Neuronal stem cell (in vitro differentiated cells): ENCODE data around the gene CTTNBP2.

Experiments used
- DNase-seq: peaks from one replicate; pipeline ENCODE4 v3.0.0-alpha.2; 2013; ENCODE audit warnings: low spot score
- H2AFZ ChIP-seq: one replicate; pipeline ENCODE4 v1.6.1; 2013; ENCODE audit warnings: mild to moderate bottlenecking, low read length, inconsistent platforms
- H2AK5ac ChIP-seq: 2 replicates; pipeline ENCODE4 v1.6.1; 2013; ENCODE audit warnings: low read depth, mild to moderate bottlenecking, inconsistent platforms, low read length, moderate library complexity, mixed read lengths
- H2BK120ac ChIP-seq: 2 replicates; pipeline ENCODE4 v1.6.1; 2013; ENCODE audit warnings: low read depth, mild to moderate bottlenecking, inconsistent platforms, low read length, moderate library complexity, mixed read lengths
- H2BK12ac ChIP-seq: one replicate; pipeline ENCODE4 v1.6.1; 2013; ENCODE audit warnings: low read length, inconsistent platforms
- H2BK15ac ChIP-seq: 2 replicates; pipeline ENCODE4 v1.6.1; 2013; ENCODE audit warnings: mild to moderate bottlenecking, low read length, inconsistent platforms, mixed read lengths
- H2BK5ac ChIP-seq: one replicate; pipeline ENCODE4 v1.6.1; 2013; ENCODE audit warnings: inconsistent platforms, mild to moderate bottlenecking, low read length, moderate library complexity
- H3K14ac ChIP-seq: one replicate; pipeline ENCODE4 v1.6.1; 2013; ENCODE audit warnings: low read length, inconsistent platforms
- H3K18ac ChIP-seq: 2 replicates; pipeline ENCODE4 v1.6.1; 2013; ENCODE audit warnings: low read length, inconsistent platforms
- H3K23ac ChIP-seq: 2 replicates; pipeline ENCODE4 v1.6.1; 2013; ENCODE audit warnings: low read depth, mild to moderate bottlenecking, mixed read lengths, low read length, inconsistent platforms; ENCODE audit not compliant: poor library complexity
- H3K27ac ChIP-seq: replicated peaks from 3 replicates; pipeline ENCODE4 v1.5.1; 2013; ENCODE audit warnings: low read length, inconsistent platforms
- H3K27me3 ChIP-seq, 3 experiments: 2 replicates each; pipeline ENCODE4 v1.6.1; 2013; ENCODE audit warnings: low read length in 3 of 3, mild to moderate bottlenecking in 2 of 3, inconsistent platforms in 1 of 3, low read depth in 1 of 3, mixed read lengths in 1 of 3, moderate library complexity in 1 of 3; ENCODE audit not compliant: control insufficient read depth in 3 of 3, insufficient read depth in 3 of 3
- H3K36me3 ChIP-seq, 2 donors: replicated peaks in 1 of 2; 2 replicates each; pipeline ENCODE4 v1.6.1; 2013; ENCODE audit warnings: low read length in 2 of 2; ENCODE audit not compliant: control insufficient read depth in 2 of 2, insufficient read depth in 2 of 2
- H3K4ac ChIP-seq: 2 replicates; pipeline ENCODE4 v1.6.1; 2013; ENCODE audit warnings: inconsistent platforms, mild to moderate bottlenecking, low read length, moderate library complexity
- H3K4me1 ChIP-seq, 2 donors: 1 replicate in 1 of 2; 2 replicates in 1 of 2; pipeline ENCODE4 v1.6.1; 2013; ENCODE audit warnings: low read length in 2 of 2, low read depth in 1 of 2; ENCODE audit not compliant: control insufficient read depth in 2 of 2, insufficient read depth in 1 of 2
- H3K4me2 ChIP-seq: one replicate; pipeline ENCODE4 v1.6.1; 2013; ENCODE audit warnings: mild to moderate bottlenecking, low read length, inconsistent platforms; ENCODE audit not compliant: insufficient read depth, poor library complexity, severe bottlenecking
- H3K4me3 ChIP-seq, 2 donors: 2 replicates each; pipeline ENCODE4 v1.5.1; 2013; ENCODE audit warnings: low read length in 2 of 2, mild to moderate bottlenecking in 2 of 2, inconsistent platforms in 1 of 2, moderate library complexity in 1 of 2
- H3K79me1 ChIP-seq: one replicate; pipeline ENCODE4 v1.6.1; 2013; ENCODE audit warnings: low read depth, mild to moderate bottlenecking, inconsistent platforms, low read length, moderate library complexity
- H3K9ac ChIP-seq: one replicate; pipeline ENCODE4 v1.6.1; 2013; ENCODE audit warnings: mild to moderate bottlenecking, low read depth, low read length, inconsistent platforms; ENCODE audit not compliant: poor library complexity
- H3K9me3 ChIP-seq, 2 donors: replicated peaks in 1 of 2; 2 replicates each; pipeline versions ENCODE3 to v1.6.1; 2013; ENCODE audit warnings: low read length in 2 of 2, mild to moderate bottlenecking in 2 of 2, inconsistent platforms in 1 of 2, low read depth in 1 of 2, mixed read lengths in 1 of 2, moderate library complexity in 1 of 2; ENCODE audit not compliant: control insufficient read depth in 2 of 2, insufficient read depth in 1 of 2
- H4K8ac ChIP-seq: one replicate; pipeline ENCODE4 v1.6.1; 2013; ENCODE audit warnings: low read depth, mild to moderate bottlenecking, inconsistent platforms, low read length, moderate library complexity
- H4K91ac ChIP-seq: one replicate; pipeline ENCODE4 v1.6.1; 2013; ENCODE audit warnings: low read length, low read depth, mild to moderate bottlenecking, inconsistent platforms; ENCODE audit not compliant: poor library complexity
- WGBS, 2 donors: extraction: QIAGEN DNeasy Blood & Tissue Kit; methylation state at CpG; one replicate each; pipeline ENCODE4 v1.1.7; 2013; ENCODE audit warnings: missing lambda C conversion rate in 2 of 2, mixed read lengths in 1 of 2; ENCODE audit not compliant: insufficient read length in 2 of 2, insufficient replicate concordance in 1 of 2; ENCODE audit errors: extremely low coverage in 2 of 2; 5-methylcytosine and 5-hydroxymethylcytosine counted together

CTTNBP2 gene

GRCh38 chr7:117808910-117809705, 64.1 kb downstream of the CTTNBP2 start:
- Histone ChIP-seq H3K4me2 (no peak overlapping the region), H3K27ac (no peak overlapping the region), H3K27me3 (no peaks in the 10 kb centered on the region), H2BK12ac (no peak overlapping the region), H2BK120ac (no peak overlapping the region), H3K9ac (no peak overlapping the region), H2AK5ac (no peak overlapping the region), H3K4ac (no peak overlapping the region), H2BK5ac (no peak overlapping the region), H2AFZ (no peak overlapping the region), H3K79me1 (no peaks in the 10 kb centered on the region), H3K4me3 (no peak overlapping the region), H3K18ac (no peak overlapping the region), H4K91ac (no peak overlapping the region), H3K4me1 (peaks cover 7 to 31% of the 10 kb centered on the region in 2 donors), H4K8ac (no peak overlapping the region), H3K14ac (no peak overlapping the region), H3K9me3 (no peaks in the 10 kb centered on the region), H3K36me3 (peaks cover 0 to 2% of the 10 kb centered on the region in 2 donors), H2BK15ac (no peak overlapping the region), H3K23ac (no peak overlapping the region)
- WGBS, 2 donors = no CpG with 5 or more reads among the region's 2 CpGs
- DNase-seq = no peak

- H4K91ac ChIP-seq = no peak overlapping the region
- peak; percentile 17 for DNase-seq
- H3K4ac ChIP-seq = no peak overlapping the region
- H2AK5ac ChIP-seq = no peak overlapping the region
- no peaks in the 10 kb centered on the region for H3K27me3 ChIP-seq
- no peak overlapping the region for H2AFZ ChIP-seq
- WGBS, 2 donors = no CpG with 5 or more reads among the region's 7 CpGs
- peaks cover 0 to 2% of the 10 kb centered on the region in 2 donors for H3K36me3 ChIP-seq
- H4K8ac ChIP-seq = no peak overlapping the region
- H3K18ac ChIP-seq = no peak overlapping the region
- H2BK15ac ChIP-seq = no peak overlapping the region
- no peak overlapping the region for H3K14ac ChIP-seq
- no peak overlapping the region for H3K4me2 ChIP-seq
- no peaks in the 10 kb centered on the region for H3K79me1 ChIP-seq
- H2BK5ac ChIP-seq = no peak overlapping the region
- H2BK120ac ChIP-seq = no peak overlapping the region
- H3K9me3 ChIP-seq = no peaks in the 10 kb centered on the region
- no peak overlapping the region for H3K27ac ChIP-seq
- H3K4me3 ChIP-seq = no peak overlapping the region
- H3K23ac ChIP-seq = no peak overlapping the region
- no peak overlapping the region for H2BK12ac ChIP-seq
- no peak overlapping the region for H3K9ac ChIP-seq
- H3K4me1 ChIP-seq = peaks cover 7 to 29% of the 10 kb centered on the region in 2 donors
These were observed 64.9 kb downstream of the CTTNBP2 start for GRCh38 chr7:117808341-117808757.

GRCh38 chr7:117807676-117808075, 65.6 kb downstream of the CTTNBP2 start:
- no peak overlapping the region for H3K4me3 ChIP-seq
- H2BK15ac ChIP-seq = no peak overlapping the region
- no peak overlapping the region for H2AK5ac ChIP-seq
- DNase-seq = no peak
- no peak overlapping the region for H3K9ac ChIP-seq
- no peak overlapping the region for H3K18ac ChIP-seq
- no peaks in the 10 kb centered on the region for H3K79me1 ChIP-seq
- peaks cover 0 to 2% of the 10 kb centered on the region in 2 donors for H3K36me3 ChIP-seq
- no peak overlapping the region for H2BK12ac ChIP-seq
- H3K23ac ChIP-seq = no peak overlapping the region
- H3K27ac ChIP-seq = no peak overlapping the region
- H3K4me2 ChIP-seq = no peak overlapping the region
- H4K91ac ChIP-seq = no peak overlapping the region
- H3K14ac ChIP-seq = no peak overlapping the region
- H3K4me1 ChIP-seq = peaks cover 7 to 28% of the 10 kb centered on the region in 2 donors
- no CpG with 5 or more reads among the region's 3 CpGs for WGBS, 2 donors
- no peaks in the 10 kb centered on the region for H3K9me3 ChIP-seq
- no peaks in the 10 kb centered on the region for H3K27me3 ChIP-seq
- no peak overlapping the region for H2BK5ac ChIP-seq
- no peak overlapping the region for H2AFZ ChIP-seq
- H4K8ac ChIP-seq = no peak overlapping the region
- H2BK120ac ChIP-seq = no peak overlapping the region
- H3K4ac ChIP-seq = no peak overlapping the region

GRCh38 chr7:117806011-117806410, 67.2 kb downstream of the CTTNBP2 start:
- no peak overlapping the region for H3K4me2 ChIP-seq
- no peak overlapping the region for H3K4me3 ChIP-seq
- no peak overlapping the region for H2AK5ac ChIP-seq
- H2BK120ac ChIP-seq = no peak overlapping the region
- no peak for DNase-seq
- H3K4ac ChIP-seq = no peak overlapping the region
- no peak overlapping the region for H4K8ac ChIP-seq
- H3K14ac ChIP-seq = no peak overlapping the region
- H3K79me1 ChIP-seq = no peaks in the 10 kb centered on the region
- no peak overlapping the region for H3K18ac ChIP-seq
- no peak overlapping the region for H3K23ac ChIP-seq
- peaks cover 7 to 26% of the 10 kb centered on the region in 2 donors for H3K4me1 ChIP-seq
- no CpG with 5 or more reads among the region's 5 CpGs for WGBS, 2 donors
- H3K9me3 ChIP-seq = no peaks in the 10 kb centered on the region
- H4K91ac ChIP-seq = no peak overlapping the region
- no peak overlapping the region for H2BK12ac ChIP-seq
- peaks cover 0 to 2% of the 10 kb centered on the region in 2 donors for H3K36me3 ChIP-seq
- no peak overlapping the region for H2AFZ ChIP-seq
- no peak overlapping the region for H3K27ac ChIP-seq
- H2BK5ac ChIP-seq = no peak overlapping the region
- H3K9ac ChIP-seq = no peak overlapping the region
- no peaks in the 10 kb centered on the region for H3K27me3 ChIP-seq
- H2BK15ac ChIP-seq = no peak overlapping the region
